Activated CD4-positive, alpha-beta T cell treated with anti-CD3 and anti-CD28 coated beads for 36 hours (primary cell): ENCODE data around the gene CORO1C. TPM values are rescaled to one million over a fixed set of nuclear protein-coding genes. Genes with fewer than 3 reads are reported as not detected.
A peak's percentile ranks its signal among the peaks of the same experiment; 100 is the strongest.
"Not testable (repeated sequence)": the region's sequence is repeated elsewhere in the genome, so short reads cannot be mapped to it uniquely, and the experiment has no call there.

Experiments
- ATAC-seq: fragments of 200-7000 bp; cut with Tn5 transposase; one replicate; pipeline ENCODE4 v1.10.0; 2021; ENCODE audit warnings: mild to moderate bottlenecking, moderate library complexity
- CTCF ChIA-PET: fragments of 350-600 bp; sonication (Branson Sonifier 250); formaldehyde crosslinking; loops from one replicate; lab custom pipeline; 2021; ENCODE audit warnings: antibody characterized with exemption; lab: Charles Lee
- POLR2A ChIA-PET: fragments of 350-600 bp; sonication (Branson Sonifier 250); formaldehyde crosslinking; loops from one replicate; lab custom pipeline; 2021; ENCODE audit warnings: antibody characterized with exemption, inconsistent platforms; lab: Charles Lee
- DNase-seq: peaks from one replicate; pipeline ENCODE4 v3.0.0-alpha.2; 2020
- H3K27ac Mint-ChIP-seq: one replicate; pipeline ENCODE4 v1.8.0; 2021; ENCODE audit warnings: mixed read lengths
- H3K27me3 Mint-ChIP-seq: one replicate; pipeline ENCODE4 v1.8.0; 2021; ENCODE audit warnings: mixed read lengths
- H3K36me3 Mint-ChIP-seq: one replicate; pipeline ENCODE4 v1.8.0; 2021; ENCODE audit warnings: low read depth, mixed read lengths
- H3K4me1 Mint-ChIP-seq: one replicate; pipeline ENCODE4 v1.8.0; 2021; ENCODE audit warnings: mixed read lengths
- H3K4me3 Mint-ChIP-seq: one replicate; pipeline ENCODE4 v1.8.0; 2021; ENCODE audit warnings: mild to moderate bottlenecking, moderate library complexity, mixed read lengths
- H3K9me3 Mint-ChIP-seq: one replicate; pipeline ENCODE4 v1.8.0; 2021; ENCODE audit warnings: low read depth, mixed read lengths
- intact Hi-C, 2 experiments: fragments of 100-400 bp; cut with DNase I in 1 of 2; cut with micrococcal nuclease in 1 of 2; formaldehyde crosslinking; loops; one replicate each; pipeline versions ENCODE4 v1.14.2 to v1.15.1; 2022 to 2024; cut with DNase I, micrococcal nuclease
- total RNA-seq, 2 experiments: library from RNA; stranded (reverse); gene quantifications; one replicate each; pipeline ENCODE4 v1.2.3, GENCODE V29; 2021

The CORO1C gene
- 10 to 100 TPM; 83.5 to 90.8 TPM for total RNA-seq

DNA sequence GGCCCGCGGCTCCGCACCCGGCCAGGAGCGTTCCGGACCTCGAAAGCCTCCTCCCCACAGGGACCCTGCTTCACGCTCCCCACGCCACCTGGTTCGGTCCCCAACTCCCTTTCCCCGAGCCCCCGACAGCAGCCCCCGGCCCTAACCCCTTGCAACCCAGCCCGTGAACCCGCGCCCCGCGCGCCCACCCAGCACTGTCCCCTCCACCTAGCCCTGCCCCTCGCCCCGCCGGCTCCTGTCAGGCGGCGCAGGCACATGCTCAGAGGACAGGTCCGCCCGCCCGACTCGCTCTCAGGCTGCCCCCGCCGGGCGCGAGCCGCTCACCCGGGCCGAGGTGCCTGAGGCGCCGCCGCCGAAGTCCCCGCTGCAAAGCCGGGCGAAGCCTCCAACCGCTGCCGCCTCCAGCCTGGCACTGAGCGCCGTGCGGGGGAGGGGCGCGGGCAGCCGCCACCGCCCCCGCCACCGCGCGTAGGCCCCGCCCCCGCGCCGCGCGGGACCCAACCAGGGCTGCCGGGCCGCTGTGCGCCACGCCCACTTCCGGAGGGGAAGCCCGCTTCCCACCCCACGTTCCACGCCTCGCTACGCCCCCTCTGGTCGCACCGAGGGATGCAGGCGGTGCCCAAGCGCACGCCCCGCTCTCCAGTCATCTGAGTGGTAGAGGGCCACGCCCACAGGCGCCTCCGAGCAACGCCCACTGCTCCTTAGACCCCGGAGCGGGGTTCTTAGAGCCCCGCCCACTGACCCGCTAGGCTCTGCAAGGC lies at the start of gene CORO1C:
Gene CORO1C (minus strand): TSS at position 414 of the 761 bp plus-strand sequence. CDS start 30,200 bp downstream, outside the sequence.
- ATAC-seq (peak; percentile 78), DNase-seq (peak; percentile 98)
- ChIA-PET CTCF (interaction anchor here (1.4 to 1.5 kb wide), 2 partner anchors 42 to 113 kb away, joined by 6 read pairs; no protein-coding TSS in a partner anchor), POLR2A (interaction anchor here (0.9 to 1.3 kb wide), 4 partner anchors 35 to 96 kb away, joined by 3 to 4 read pairs (median 3); no protein-coding TSS in a partner anchor)
- no peaks in the 10 kb centered on the region for H3K27me3 Mint-ChIP-seq
- intact Hi-C loops: loop anchor here (1.0 to 5.0 kb wide), 17 partner anchors 35 to 1639 kb away; partner anchors contain the start of genes ISCU (in 2 of the 2), ALKBH2 (in 1 of the 2), ATP2A2 (in 1 of the 2) and CRY1 (in 1 of the 2)
- no peaks in the 10 kb centered on the region for H3K9me3 Mint-ChIP-seq
- H3K36me3 Mint-ChIP-seq: no peaks in the 10 kb centered on the region
- peak within 1 kb of the TSS; percentile 88 for H3K4me3 Mint-ChIP-seq
- H3K4me1 Mint-ChIP-seq: peaks cover 36% of the 10 kb centered on the region
- H3K27ac Mint-ChIP-seq: peak within 1 kb of the TSS; percentile 93

DNA sequence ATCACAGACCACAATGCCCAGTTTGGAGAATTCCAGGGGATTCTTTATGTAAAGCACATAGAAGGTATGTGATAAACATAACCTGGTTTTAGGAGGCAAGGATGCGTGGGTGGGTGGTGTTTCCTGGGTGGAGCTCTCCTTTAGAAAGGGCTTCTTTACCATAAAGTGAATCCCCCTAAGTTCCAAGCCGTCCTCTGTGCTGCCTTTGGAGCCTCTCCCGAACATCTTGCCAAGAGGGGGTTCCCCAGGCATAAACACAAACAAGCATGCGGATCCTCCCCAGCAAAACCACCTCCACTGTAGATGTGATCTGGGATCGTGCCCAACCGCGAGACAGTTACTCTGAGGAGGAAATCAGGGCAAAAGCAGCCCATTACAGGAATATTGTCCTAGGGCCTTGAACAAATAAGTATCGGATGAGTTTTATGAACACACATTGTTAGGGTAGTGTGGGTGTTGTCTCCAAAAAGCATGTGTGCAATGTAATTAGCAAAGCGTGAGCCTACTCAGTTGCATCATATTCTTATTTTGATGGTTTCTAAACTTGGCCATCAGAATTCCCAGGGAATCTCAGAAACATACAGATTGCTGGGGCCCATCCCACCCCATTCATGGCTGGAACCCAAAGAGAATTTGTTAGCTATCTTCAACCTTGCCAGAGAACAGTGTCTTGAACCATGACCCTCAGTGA lies 48.8 kb upstream of the CORO1C start:
- POLR2A ChIA-PET: no interaction called here
- H3K4me3 Mint-ChIP-seq: no peak overlapping the region
- no peak overlapping the region for H3K27ac Mint-ChIP-seq
- peaks cover 3% of the 10 kb centered on the region for H3K4me1 Mint-ChIP-seq
- no peaks in the 10 kb centered on the region for H3K9me3 Mint-ChIP-seq
- intact Hi-C loops: no loop called here
- no peak for ATAC-seq
- H3K36me3 Mint-ChIP-seq: no peaks in the 10 kb centered on the region
- CTCF ChIA-PET: interaction anchor here (1.0 kb wide), 1 partner anchor 23 kb away, joined by 5 read pairs; no protein-coding TSS in a partner anchor
- H3K27me3 Mint-ChIP-seq: no peaks in the 10 kb centered on the region
- no peak for DNase-seq

DNA sequence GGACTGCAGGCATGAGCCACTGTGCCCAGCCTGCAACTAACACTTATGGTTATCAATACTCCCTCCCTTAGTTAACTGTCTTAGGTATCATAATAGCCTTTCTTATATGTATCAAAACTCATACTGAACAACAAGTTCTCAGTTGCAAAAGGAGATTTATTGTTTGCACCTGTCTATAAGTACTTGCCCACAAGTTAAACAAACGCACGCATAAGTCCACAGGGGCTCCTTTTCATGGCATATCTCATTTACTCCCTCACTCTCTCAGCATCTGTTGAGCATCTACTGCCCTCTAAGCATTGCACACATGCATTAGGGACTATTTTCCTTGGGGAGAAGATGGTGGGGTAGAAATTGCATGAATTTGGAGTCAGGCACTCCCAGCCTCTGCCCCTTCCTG lies 46.7 kb upstream of the CORO1C start:
- Mint-ChIP-seq H3K27me3 (no peaks in the 10 kb centered on the region), H3K4me3 (no peak overlapping the region), H3K36me3 (no peaks in the 10 kb centered on the region), H3K9me3 (no peaks in the 10 kb centered on the region), H3K27ac (no peak overlapping the region), H3K4me1 (peaks cover 3% of the 10 kb centered on the region)
- POLR2A ChIA-PET: no interaction called here
- no peak for DNase-seq
- CTCF ChIA-PET: no interaction called here
- intact Hi-C loops: no loop called here
- ATAC-seq: no peak

DNA sequence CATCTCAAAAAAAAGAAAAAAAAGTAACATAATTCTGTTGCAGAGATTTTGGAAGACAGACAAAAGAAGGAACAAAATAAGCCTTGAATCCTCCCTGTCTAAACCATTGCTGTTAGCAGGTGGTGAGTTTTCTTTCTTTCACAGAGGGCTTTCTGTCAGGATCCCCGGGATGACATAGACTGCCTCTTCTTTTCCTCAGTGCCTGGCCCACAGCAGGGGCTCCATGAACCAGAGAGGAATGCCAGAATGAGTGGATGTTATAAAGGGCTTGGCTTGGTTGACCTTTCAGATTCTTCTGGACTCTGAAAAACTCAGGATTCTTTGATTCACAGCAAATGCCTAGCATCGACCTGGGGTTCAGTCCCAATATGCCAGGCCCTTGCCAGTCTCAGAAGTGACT lies 45.8 kb upstream of the CORO1C start:
- H3K36me3 Mint-ChIP-seq: no peaks in the 10 kb centered on the region
- H3K9me3 Mint-ChIP-seq: no peaks in the 10 kb centered on the region
- no peak overlapping the region for H3K27ac Mint-ChIP-seq
- H3K27me3 Mint-ChIP-seq: no peaks in the 10 kb centered on the region
- H3K4me3 Mint-ChIP-seq: no peak overlapping the region
- CTCF ChIA-PET: interaction anchor here (0.6 to 1.0 kb wide), 3 partner anchors 23 to 943 kb away, joined by 3 read pairs; no protein-coding TSS in a partner anchor
- peaks cover 3% of the 10 kb centered on the region for H3K4me1 Mint-ChIP-seq
- ATAC-seq (no peak), DNase-seq (no peak)
- intact Hi-C loops: no loop called here
- POLR2A ChIA-PET: no interaction called here

DNA sequence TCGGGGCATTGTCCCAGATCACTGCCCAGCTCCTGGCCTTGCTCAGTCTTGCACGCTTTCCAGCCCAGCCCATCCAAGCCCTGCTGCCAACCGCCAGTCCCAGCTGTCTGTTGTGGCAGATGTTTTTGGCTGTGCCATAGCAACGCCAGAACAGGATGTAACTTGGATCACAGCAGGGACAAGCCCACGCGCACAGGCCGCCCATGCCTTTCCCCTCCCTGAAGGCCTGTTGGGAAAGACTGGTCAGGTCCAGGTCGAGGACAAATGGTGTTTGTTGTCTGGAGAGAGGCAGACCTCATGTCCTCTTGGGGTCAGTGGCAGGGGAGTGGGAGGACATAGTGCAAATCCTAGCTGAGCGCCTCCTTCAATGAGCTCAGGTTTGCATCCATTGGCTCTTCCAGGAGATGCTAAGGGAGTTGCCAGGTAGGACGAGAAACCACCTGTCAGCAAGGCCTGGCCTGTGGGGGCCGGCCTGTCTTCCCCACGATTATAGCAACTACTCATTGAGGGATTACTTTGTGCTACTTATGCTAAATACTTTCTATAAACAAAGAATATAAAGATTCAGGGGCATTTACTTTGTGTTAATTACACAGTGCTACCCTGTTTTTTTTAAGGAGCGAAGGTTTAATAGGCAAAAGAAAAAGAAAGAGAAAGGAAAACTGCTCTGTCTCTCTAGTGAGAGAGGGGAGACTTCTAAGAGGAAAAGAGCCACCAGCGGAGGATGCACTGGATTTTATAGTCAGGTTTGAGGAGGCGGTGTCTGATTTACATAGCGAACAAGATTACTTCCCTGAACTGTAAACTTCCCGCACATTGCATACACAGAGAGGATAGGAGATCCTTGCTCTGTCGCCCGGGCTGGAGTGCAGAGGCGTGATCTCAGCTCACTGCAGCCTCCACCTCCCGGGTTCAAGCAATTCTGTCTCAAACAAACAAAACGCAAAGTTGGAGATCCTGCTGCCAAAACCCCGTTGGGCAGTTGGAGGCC lies 42.8 kb upstream of the CORO1C start:
- no peak overlapping the region for H3K27ac Mint-ChIP-seq
- intact Hi-C loops: no loop called here
- no peaks in the 10 kb centered on the region for H3K36me3 Mint-ChIP-seq
- POLR2A ChIA-PET: no interaction called here
- H3K27me3 Mint-ChIP-seq: peaks cover under 1% of the 10 kb centered on the region
- ATAC-seq (no peak), DNase-seq (no peak)
- H3K4me3 Mint-ChIP-seq: no peak overlapping the region
- CTCF ChIA-PET: no interaction called here
- H3K4me1 Mint-ChIP-seq: peaks cover under 1% of the 10 kb centered on the region
- H3K9me3 Mint-ChIP-seq: no peaks in the 10 kb centered on the region

DNA sequence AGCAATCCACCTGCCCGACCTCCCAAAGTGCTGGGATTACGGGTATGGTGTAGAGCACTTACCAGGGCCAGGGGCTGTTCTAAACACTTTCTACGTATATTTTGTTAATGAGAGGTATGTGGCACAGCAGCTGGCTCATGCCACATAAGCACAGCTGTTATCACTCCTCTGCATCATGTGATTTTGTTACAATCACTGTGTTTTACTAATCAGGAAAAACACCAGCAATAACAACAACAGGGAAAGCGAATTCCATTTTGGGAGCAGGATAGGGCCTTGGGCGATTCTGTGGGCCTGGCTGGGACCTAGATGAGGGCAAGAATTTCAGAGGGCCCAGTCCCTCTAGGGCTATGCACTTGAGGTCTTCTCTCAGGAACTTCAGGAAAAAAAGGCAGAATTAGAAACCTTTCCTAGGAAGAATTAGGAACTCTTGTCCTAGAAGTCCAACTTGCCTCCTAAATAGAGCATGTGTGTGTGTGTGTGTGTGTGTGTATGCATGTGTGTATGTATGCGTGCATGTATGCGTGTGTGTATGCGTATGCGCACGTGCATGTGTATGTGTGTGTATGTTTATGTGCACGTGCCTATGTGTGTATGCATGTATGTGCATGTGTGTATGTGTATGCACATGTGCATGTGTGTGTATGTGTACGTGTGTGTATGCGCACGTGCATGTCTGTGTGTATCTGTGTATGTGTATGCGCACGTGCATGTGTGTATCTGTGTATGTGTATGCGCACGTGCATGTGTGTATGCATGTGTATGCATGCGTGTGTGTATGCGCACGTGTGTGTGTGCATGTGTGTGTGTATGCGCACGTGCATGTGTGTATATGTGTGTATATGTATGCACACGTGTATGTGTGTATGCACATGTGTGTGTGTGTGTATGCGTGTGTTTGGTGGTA lies 41.8 kb upstream of the CORO1C start:
- intact Hi-C loops: no loop called here
- ChIA-PET CTCF (interaction anchor here (0.6 kb wide), 2 partner anchors 359 to 729 kb away, joined by 3 read pairs; no protein-coding TSS in a partner anchor), POLR2A (interaction anchor here (0.6 kb wide), 1 partner anchor 284 kb away, joined by 4 read pairs; no protein-coding TSS in a partner anchor)
- Mint-ChIP-seq H3K27ac (no peak overlapping the region), H3K4me3 (no peak overlapping the region), H3K27me3 (peaks cover 2% of the 10 kb centered on the region), H3K36me3 (no peaks in the 10 kb centered on the region), H3K9me3 (no peaks in the 10 kb centered on the region), H3K4me1 (peaks cover 3% of the 10 kb centered on the region)
- no peak for ATAC-seq
- no peak for DNase-seq

DNA sequence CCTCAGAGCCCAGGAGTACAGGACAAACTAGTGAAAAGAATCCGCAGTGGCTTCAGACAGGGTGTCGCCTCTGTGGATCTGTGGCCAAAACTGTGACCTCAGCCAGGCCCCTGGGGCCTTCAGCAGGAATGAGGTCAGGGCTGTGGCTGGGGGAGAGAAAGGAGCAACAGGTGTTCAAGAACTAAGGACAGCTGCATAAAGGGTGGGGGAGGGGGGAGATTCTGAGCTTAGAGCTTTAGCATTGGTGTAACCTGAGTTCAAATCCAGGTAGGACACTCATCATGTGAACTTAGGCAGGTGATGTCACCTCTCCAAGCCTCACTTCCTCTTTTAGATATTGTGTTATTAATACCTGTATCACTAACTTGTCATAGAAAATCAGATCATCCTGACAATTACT lies 40.9 kb upstream of the CORO1C start:
- Mint-ChIP-seq H3K9me3 (no peaks in the 10 kb centered on the region), H3K27ac (no peak overlapping the region), H3K4me1 (peaks cover 3% of the 10 kb centered on the region), H3K36me3 (no peaks in the 10 kb centered on the region), H3K27me3 (peaks cover 2% of the 10 kb centered on the region), H3K4me3 (no peak overlapping the region)
- CTCF ChIA-PET: no interaction called here
- intact Hi-C loops: no loop called here
- no peak for DNase-seq
- no peak for ATAC-seq
- POLR2A ChIA-PET: interaction anchor here (0.6 kb wide), 1 partner anchor 284 kb away, joined by 4 read pairs; no protein-coding TSS in a partner anchor

DNA sequence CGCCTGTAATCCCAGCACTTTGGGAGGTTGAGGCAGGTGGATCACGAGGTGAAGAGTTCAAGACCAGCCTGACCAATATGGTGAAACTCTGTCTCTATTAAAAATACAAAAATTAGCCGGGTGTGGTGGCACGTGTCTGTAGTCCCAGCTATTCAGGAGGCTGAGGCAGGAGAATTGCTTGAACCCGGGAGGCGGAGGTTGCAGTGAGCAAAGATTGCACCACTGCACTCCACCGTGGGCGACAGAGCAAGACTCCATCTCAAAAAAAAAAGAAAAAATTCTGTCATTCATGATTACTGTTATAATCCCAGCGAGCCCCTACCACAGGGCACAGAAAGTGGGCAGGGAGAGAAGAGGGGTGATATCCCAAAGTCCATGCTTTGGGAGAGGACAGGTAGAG lies 40.5 kb upstream of the CORO1C start:
- CTCF ChIA-PET: interaction anchor here (1.1 kb wide), 1 partner anchor 86 kb away, joined by 3 read pairs; no protein-coding TSS in a partner anchor
- DNase-seq, intact Hi-C loops, POLR2A ChIA-PET, ATAC-seq, H3K9me3 Mint-ChIP-seq, H3K27me3 Mint-ChIP-seq, H3K4me3 Mint-ChIP-seq, H3K4me1 Mint-ChIP-seq, H3K27ac Mint-ChIP-seq, H3K36me3 Mint-ChIP-seq: not testable (repeated sequence)

DNA sequence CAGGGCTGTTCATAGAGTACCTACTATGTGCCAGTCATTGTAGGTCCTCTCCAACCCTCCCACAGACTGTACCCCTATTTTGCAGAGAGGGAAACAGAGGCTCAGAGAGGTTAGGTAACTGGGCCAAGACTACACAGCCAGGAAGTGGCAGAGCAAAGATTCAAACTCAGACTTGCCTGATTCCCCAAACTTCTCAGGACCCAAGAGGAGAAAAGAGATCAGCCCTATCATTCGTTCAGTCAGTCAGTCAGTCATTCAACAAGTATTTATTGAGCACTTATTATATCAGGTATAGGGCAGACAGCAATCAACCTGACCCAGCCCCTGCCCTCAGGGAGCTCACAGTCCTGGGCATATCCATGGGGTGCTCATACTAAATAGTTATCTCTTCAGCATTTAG lies 39.6 kb upstream of the CORO1C start:
- Mint-ChIP-seq H3K36me3 (no peaks in the 10 kb centered on the region), H3K27me3 (peaks cover 2% of the 10 kb centered on the region), H3K9me3 (no peaks in the 10 kb centered on the region), H3K27ac (no peak overlapping the region), H3K4me3 (no peak overlapping the region), H3K4me1 (peaks cover 3% of the 10 kb centered on the region)
- ChIA-PET CTCF (interaction anchor here (1.0 to 1.1 kb wide), 2 partner anchors 85 to 104 kb away, joined by 3 read pairs; no protein-coding TSS in a partner anchor), POLR2A (no interaction called here)
- ATAC-seq (no peak), DNase-seq (no peak)
- intact Hi-C loops: no loop called here
